GM21619 (cell line): ENCODE measurements around the gene EXD3.
"Not testable (repeated sequence)": the region's sequence is repeated elsewhere in the genome, so short reads cannot be mapped to it uniquely, and the experiment has no call there.

Experiments used
- ATAC-seq: cut with Tn5 transposase; IDR thresholded peaks from one replicate; pipeline ENCODE4 v1.9.1; 2021; ENCODE audit not compliant: unreplicated experiment

The EXD3 gene

DNA sequence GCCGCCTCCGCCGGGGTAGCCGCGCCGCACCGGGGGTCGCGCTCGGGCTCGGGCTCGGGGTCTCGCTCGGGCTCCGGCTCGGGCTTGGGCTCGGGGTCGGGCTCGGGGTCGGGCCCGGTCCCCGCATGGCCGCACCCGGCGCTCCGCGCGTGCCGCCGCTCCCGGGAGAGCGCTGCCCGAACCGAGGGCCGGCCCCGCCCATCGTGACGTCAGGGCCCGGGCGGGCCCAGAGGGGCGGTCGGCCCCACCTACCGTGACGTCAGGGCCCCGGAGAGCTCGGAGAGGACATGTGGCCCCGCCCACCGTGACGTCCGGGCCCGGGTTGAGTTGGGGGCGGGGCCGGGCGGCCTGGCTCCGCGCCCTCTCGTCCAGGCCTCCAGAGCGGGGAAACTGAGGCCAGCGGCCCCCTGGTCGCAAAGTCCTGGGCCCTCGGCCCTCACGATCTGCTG is 36.2 kb upstream of the EXD3 start, which contains the start of gene NSMF:
Gene NSMF, minus strand, starts transcription at position 183 of the 449 bp plus-strand sequence. CDS start 232 bp downstream, outside the sequence.
- ATAC-seq: peak; percentile 50

DNA sequence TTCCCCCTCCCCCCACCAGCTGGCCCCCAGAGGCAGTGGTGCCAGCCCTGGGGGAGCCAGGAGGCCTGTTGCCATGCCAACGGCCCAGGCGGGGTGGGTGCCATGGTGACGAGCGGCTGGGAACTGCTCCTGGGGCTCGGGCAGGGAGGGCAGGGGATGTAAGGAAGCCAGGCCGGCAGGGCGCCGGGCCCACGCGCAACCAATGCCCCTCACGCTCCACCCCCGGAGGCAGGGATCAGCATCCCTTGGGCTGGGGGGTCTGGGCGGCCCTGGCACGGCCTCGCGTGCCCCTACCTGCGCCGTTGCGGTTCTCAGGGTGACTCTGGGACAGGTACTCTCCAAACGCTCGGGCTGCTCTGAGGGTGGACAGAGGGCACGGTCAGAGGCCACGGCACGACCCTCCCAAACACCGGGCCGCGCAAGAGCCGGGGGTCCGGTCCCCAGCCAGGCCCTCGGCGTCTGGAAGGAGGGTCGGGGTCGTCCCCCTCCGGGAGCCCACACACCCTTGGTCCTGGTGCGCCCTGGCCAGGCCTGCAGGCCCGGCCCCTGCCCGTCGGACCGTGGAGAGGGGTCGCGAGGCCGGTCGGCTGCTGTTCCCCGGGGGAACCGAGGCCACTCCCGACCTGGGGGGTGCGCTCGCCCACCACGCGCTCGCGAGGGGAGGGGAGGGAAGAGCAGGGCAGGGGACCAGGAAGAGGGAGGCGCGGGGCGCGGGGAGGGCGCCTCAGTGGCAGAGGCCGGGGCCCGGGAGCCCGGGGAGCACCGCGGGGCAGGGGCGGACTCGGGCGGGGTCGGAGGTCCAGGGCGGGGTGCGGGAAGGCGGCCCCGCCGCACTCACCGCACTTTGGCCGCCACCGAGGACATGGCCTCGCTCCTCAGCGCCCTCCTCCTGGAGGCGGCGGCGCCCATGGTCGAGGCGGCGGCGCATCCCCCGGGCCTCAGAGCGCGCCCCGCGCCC is 35.5 kb upstream of the EXD3 start:
- ATAC-seq: peak; percentile 4

DNA sequence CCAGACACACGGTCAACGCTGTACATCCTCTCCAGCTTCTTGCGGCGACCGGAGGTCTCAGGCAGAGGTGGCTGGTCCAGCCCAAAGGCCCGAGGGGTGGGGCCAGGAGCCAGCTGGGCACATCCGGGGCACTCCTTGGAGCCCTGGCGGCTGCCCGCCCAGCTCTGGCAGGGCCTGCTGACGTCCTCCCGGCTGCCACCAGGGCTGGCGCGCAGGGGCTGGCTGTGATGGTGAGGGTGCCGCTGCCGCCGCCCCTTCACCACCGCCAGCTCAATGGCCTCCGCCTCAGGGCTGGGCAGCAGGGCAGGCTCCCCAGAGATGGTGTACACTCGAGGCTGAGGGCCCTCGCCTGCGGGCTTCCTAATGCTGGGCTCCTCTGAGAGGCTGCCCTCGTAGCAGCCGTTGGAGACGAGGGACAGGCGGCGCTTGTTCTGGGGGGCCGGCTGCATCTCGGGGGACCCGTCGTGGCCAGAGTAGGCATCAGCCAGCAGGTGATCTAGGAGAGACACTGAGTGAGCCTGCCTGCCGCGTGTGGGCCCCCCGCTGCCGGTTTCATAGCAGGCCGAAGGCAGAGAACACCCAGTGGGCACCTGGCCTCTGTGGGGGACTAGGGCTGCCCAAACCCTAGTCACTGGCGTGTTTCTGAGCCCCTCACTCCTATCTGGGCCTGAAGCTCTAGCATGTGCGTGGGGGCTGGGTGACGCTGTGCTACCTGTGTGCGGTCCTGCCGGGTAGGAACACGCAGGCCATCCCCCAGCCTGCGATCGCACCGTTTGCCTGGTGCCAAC is 34.6 kb upstream of the EXD3 start:
- no peak for ATAC-seq

DNA sequence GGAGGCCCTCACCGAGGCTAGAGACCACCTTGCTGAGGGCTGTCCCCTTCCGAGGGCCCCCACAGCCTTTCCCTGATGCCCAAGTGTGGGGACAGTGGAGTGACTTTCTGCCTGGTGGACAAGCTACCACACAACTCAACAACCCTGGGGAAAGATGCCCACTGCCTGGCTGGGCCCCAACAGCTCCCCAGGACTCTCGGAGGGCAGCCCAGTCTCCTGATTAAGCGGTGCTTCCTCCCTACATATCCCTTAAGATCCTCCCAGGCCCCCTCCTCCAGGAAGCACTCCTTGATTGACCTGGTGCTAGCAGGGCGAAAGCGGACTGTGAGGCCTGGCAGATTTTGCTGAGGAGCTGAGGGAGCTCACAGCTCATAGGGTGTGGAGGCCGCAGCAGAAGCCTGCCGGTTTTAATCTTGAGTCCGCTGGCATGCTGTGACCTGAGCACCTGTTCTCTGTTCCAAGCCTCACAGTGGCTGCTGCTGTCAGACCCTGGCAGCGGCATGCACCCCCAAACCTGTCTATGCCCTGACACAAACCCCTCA is 34.0 kb upstream of the EXD3 start:
- ATAC-seq: no peak

DNA sequence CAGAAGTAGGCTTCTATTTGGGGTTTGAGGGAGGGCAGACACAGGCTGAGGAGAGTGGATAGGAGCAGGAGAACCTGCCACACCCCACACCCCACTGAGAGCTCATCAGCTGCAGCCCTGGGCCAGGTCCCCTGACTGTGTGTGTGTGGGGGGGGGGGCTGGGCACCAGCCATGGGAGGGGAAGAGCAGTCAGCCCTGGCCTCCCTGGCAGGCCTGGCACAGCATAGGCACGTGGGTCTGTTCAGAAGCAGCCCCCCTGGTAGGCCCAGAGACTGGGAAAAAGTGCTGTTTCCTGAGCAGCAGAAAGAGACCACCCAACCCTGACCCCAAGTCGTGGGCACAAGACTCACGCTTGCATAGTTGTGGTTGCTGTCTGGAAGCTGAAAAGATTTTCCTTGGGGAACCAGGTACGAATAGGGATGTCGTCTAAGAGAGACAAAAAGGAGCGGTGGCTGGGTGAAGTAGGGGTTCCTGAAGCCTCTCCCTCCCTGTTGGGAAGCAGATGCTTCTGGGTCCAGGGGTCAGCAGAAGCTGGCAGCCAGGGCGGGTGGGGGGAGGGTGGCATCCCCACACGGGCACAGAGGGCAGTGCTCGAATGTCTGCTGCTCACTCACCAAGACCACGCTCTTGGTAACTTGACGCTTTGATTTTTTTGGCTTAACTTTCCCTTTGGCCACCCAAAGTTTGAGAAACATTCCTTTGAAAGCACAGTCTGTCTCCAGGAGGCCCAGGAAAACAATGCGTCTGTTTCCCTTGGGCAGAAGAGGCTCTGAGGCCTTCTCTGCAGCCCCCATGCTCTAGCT is 33.3 kb upstream of the EXD3 start:
- no peak for ATAC-seq

DNA sequence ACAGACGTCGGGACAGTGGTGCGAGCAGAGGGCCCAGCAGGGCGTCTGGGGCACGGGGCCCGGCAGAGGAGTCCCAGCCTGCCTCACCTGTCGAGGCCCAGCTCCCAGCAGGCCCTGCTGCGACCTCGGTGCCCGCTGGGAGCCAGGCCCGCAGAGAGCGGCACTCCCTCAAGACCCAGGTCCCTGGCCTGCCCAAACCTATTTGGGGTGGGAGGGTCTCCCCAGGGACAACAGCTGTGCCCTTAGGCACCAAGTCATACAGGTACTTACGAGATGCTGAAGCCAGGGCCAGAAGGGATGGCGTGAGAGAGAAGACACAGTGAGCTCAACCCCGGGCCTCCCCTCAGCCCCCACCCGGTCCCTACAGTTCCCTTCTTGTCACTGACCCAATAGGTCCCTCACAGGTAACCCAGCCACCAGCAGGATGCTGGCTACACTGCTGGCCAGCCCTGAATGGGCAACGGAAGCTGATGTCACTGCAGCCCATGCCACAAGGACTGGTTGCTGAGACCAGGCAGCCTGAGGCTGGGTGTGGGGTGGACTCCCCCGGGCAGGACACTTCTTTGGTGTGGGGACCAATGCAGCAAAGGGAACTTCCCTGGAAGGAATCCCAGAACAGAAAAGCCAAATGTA is 32.5 kb upstream of the EXD3 start:
- ATAC-seq: no peak

DNA sequence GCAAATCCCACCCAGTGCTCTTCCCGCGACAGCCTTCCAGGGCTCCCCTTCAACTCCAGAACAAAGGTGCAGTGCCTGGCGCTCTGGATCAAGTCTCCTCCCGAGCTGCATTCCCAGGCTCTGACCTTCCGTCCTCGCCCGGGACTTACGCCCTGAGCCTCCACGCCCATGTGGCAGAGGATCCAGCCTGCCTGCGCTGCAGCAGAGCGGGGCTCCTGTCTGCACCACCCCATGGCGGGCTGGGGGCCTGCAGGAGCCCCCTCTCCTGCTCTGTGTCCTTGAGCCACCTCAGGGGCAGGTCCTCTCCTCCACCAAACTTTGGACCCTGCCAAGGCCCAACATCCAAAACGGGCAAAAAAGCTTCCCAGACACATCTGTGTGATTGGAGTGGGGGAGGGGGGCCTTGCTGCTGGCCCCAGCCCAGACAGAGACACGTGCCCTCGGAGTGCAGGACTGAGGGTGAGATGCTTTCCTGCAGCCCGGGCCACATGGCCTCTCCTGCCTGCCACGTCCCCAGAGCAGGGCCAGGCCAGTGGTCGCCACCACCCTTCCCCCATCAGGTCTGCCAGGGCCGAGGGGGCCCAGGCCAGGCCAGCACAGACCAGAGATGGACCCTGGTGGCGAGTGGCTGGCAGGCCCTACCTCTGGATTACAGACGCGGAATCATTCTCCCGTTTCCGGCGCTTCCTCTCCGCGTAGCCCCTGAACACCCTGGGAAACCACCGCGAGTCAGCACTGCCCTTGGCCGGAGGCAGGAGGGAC is 31.8 kb upstream of the EXD3 start:
- ATAC-seq: no peak

DNA sequence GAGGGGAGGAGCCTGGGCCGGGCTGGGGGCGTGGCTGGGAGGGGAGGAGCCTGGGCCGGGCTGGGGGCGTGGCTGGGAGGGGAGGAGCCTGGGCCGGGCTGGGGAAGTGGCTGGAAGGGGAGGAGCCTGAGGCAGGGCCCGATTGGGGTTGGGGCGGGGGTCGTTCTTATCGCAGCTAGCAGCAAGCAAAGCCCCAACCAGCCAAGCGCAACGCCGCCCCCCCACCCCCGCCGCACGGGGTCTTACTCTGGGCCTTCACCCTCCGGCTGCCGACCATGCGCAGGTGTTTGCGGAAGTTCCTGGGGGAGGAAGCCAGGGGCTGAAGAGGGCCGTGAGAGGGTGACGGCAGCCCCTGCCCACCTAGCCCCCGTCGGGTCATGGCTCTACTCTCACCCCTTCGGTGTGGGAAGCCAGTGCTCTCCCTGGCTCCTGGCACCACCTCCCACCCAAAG is 31.2 kb upstream of the EXD3 start:
- no peak for ATAC-seq

DNA sequence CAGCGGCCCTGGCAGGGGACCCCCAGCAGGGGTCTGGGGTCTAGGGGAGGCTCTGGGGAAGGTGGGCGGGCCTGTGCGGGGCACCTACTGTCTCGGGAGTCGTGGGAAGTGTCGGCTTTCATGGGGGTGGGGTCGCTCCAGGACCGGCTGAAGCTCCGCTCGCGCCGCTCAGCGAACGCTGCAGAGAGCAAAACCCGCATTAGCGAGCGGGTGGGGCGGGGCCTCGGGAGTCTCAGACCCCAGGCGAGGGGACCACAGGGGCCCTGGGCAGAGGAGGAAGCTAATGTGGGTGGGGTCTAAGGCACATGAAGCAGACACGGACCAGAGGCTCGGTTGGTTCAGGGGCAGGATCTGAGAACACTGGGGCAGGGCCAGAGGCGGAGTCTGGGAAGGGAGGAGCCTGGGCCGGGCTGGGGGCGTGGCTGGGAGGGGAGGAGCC is 30.7 kb upstream of the EXD3 start:
- ATAC-seq: no peak

DNA sequence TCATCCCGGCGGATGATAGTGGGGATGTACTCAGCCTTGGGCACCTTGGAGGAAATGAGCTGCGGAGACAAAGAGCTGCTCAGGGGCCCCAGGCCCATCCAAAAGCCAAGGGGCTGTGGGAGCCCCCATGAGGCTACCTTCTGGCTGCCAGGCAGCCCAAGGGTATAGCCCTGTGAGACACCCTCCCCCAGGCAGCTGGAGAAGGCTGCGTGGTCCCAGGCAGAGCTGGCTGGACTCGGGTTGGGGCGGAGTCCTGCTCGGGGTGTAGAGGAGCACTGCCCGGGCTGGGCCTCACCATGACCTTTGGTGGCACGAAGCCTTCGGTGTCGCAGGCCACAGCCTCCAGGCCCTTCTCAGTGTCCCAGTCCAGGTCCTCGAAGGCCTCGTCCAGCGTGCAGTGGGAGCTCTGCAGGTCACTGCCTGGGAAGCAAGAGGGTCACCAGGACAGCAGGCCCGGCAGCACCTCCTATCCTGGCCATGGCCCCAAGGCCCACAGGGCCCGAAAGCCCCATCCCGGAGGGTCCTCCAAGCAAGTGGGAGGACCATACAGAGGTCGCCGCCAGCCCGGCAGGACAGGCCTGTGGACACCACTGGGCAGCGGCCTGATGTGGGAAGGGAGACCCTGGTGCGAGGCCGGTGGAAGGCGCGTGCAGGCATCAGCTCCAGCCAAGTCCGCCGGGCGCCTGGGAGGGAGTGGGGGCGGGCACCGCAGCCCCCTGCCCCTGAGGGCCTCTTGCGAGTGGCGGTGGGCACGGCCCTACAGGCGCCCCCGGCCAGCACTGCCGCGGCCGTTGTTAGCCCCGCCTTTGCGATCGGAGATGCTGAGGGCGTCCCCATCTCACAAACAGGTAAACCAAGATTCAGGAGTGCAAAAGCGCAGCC is 30.0 kb upstream of the EXD3 start:
- no peak for ATAC-seq

DNA sequence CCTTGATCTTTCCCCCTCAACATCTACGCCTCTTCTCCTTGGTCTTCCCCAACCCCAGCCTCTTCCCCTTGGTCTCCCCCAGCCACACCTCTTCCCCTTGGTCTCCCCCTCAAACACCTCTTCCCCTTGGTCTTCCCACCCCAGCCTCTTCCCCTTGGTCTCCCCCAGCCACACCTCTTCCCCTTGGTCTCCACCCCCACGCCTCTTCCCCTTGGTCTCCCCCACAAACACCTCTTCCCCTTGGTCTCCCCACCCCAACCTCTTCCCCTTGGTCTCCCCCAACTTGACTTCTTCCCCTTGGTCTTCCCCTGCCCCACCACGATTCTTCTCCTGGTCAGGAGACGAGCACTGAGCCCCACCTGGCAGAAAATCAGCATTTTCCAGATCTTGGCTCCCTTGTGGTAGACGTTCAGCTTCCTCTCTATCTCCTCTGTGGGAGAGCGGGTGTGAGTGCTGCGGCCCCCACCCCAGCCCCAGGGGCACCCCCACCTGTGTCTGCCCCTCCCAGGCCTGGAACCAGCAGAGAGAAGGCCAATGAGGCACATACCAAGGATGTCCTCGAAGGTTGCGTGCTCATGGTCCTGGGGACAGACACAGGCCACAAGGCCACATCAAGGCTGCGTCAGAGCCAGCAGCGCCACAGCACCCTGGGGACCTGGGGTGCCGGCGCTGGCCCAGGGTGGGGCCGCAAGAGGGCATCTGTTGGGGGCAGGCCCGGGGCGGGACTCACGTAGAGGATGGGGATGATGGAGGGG is 29.2 kb upstream of the EXD3 start:
- no peak for ATAC-seq

DNA sequence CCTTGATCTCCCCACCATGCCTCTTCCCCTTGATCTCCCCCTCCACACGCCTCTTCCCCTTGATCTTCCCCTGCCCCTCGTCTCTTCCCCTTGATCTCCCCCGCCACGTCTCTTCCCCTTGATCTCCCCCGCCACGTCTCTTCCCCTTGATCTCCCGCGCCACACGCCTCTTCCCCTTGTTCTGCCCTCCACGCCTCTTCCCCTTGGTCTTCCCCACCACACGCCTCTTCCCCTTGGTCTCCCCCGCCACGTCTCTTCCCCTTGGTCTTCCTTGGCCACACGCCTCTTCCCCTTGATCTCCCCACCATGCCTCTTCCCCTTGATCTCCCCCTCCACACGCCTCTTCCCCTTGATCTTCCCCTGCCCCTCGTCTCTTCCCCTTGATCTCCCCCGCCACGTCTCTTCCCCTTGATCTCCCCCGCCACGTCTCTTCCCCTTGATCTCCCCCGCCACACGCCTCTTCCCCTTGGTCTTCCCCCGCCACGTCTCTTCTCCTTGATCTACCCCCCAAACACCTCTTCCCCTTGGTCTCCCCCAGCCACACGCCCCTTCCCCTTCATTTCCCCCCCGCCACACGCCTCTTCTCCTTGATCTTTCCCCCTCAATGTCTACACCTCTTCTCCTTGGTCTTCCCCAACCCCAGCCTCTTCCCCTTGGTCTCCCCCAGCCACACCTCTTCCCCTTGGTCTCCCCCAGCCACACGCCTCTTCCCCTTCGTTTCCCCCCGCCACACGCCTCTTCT is 28.5 kb upstream of the EXD3 start:
- ATAC-seq: not testable (repeated sequence)

DNA sequence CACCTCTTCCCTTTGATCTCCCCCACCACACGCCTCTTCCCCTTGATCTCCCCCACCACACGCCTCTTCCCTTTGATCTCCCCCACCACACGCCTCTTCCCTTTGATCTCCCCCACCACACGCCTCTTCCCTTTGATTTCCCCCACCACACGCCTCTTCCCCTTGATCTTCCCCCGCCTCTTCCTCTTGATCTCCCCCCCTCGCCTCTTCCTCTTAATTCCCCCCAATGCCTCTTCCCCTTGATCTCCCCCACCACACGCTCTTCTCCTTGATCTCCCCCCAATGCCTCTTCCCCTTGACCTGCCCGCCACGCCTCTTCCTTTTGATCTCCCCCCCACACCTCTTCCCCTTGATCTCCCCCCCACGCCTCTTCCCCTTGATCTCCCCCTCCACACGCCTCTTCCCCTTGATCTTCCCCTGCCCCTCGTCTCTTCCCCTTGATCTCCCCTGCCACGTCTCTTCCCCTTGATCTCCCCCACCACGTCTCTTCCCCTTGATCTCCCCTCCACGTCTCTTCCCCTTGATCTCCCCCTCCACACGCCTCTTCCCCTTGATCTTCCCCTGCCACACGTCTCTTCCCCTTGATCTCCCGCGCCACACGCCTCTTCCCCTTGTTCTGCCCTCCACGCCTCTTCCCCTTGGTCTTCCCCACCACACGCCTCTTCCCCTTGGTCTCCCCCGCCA is 27.7 kb upstream of the EXD3 start:
- not testable (repeated sequence) for ATAC-seq

DNA sequence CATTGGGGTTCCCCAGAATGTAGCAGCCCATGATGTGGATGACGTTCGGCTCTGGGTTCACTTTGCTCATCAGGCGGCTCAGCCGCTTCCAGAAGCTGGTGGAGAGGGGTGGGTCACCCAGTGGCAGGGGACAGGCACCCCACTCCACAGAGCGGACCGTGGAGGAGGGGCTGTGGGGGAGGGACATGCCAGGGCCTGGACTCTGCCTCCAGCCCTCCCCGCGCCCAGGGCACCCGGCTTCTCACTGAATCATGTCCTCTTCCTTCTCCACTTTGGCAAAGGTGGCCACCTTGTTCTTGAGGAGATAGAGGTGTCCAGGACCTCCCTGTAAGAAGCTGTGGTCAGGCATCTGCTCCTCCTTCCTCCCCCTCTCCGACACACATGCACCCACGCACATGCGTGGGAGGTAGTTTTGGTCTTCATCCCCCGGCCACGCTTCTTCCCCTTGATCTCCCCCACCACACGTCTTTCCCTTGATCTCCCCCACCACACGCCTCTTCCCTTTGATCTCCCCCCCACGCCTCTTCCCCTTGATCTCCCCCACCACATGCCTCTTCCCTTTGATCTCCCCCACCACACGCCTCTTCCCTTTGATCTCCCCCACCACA is 27.1 kb upstream of the EXD3 start:
- no peak for ATAC-seq

DNA sequence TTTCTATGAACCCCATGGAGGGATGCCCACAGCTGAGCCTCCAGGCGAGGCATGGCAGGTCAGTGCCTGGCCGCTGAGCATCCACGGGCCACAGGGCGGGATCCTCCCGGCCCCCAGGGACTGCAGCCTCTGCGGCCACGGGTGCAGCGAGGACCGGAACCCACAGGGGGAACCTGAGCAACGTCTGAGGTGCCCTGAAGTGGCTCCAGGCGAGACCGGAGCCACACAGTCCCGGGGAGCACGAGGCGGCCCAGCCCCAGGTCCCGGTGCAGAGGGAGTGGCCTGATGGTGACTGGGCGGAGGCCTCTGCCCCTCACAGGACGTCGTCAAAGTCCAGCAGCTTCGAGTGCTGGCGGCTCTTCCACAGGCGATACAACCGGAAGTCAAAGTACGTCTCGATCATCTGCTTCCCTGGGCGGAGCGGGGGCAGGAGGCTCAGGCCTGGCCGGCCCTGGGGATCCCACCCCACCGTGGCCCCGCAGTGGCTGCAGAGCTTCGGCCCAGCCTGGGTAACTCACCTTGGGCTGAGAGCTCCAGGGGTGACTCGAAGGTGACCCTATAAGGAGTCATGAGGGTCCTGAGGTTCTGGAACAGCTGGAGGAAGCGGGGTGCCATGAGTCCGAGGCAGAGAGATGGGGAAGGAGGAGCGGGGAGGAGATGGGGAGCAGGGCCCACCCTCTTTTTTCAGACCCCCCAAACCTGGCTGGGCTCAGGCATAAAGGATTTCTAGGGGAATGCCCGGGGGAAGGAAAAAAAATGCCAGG is 26.3 kb upstream of the EXD3 start:
- ATAC-seq: no peak
